PC-9 (cell line): ENCODE measurements around the gene KY.

ENCODE experiments used
- CTCF ChIP-seq: fragments of 200-600 bp; sonication (generic); conservative IDR thresholded peaks from 2 replicates; pipeline ENCODE4 v1.6.1; 2017; ENCODE audit warnings: mixed run types, antibody characterized with exemption, mild to moderate bottlenecking, moderate library complexity
- EZH2 ChIP-seq: fragments of 200-600 bp; sonication (generic); IDR thresholded peaks from 2 replicates; pipeline ENCODE4 v1.8.0; 2017; ENCODE audit warnings: antibody characterized with exemption, low read depth

GRCh38 chr3:134618478-134619300 lies 32.1 kb downstream of the KY start:
- no peak for TF ChIP-seq CTCF
- no peak for TF ChIP-seq EZH2
